CD4-positive, CD25-positive, alpha-beta regulatory T cell (primary cell): ENCODE results near the gene NCCRP1. TPM values are rescaled to one million over a fixed set of nuclear protein-coding genes. Genes with fewer than 3 reads are reported as not detected.
"Not testable (repeated sequence)": the region's sequence is repeated elsewhere in the genome, so short reads cannot be mapped to it uniquely, and the experiment has no call there.

Experiments used
- ATAC-seq, 2 donors: fragments of 150-1000 bp; cut with Tn5 transposase; one replicate each; pipeline ENCODE4 v1.10.0; 2021; ENCODE audit warnings: low read depth in 2 of 2, moderate number of reproducible peaks in 2 of 2, moderate library complexity in 1 of 2
- DNase-seq, 3 donors: peaks; one replicate each; pipeline versions ENCODE4 v3.0.0 to v3.0.0-alpha.2; 2012 to 2022; ENCODE audit warnings: mixed read lengths in 1 of 3
- H3K27ac ChIP-seq: one replicate; pipeline ENCODE4 v1.7.0; 2013; ENCODE audit warnings: mild to moderate bottlenecking, low read length; ENCODE audit not compliant: insufficient read depth, poor library complexity, severe bottlenecking
- H3K27me3 ChIP-seq: one replicate; pipeline ENCODE4 v1.7.0; 2013; ENCODE audit warnings: low read length; ENCODE audit not compliant: control insufficient read depth, insufficient read depth
- H3K36me3 ChIP-seq: one replicate; pipeline ENCODE4 v1.7.0; 2013; ENCODE audit warnings: mild to moderate bottlenecking, low read length, moderate library complexity; ENCODE audit not compliant: control insufficient read depth, insufficient read depth
- H3K4me1 ChIP-seq: 2 replicates; pipeline ENCODE4 v1.7.0; 2013; ENCODE audit warnings: mild to moderate bottlenecking, low read length; ENCODE audit not compliant: insufficient read depth, control insufficient read depth, poor library complexity, severe bottlenecking
- H3K4me3 ChIP-seq: one replicate; pipeline ENCODE4 v1.7.0; 2013; ENCODE audit warnings: low read depth, mild to moderate bottlenecking, low read length, moderate library complexity
- H3K9me3 ChIP-seq, 2 experiments: 1 replicate in 1 of 2; 2 replicates in 1 of 2; pipeline ENCODE4 v1.7.0; 2013; ENCODE audit warnings: low read length in 2 of 2, mild to moderate bottlenecking in 1 of 2, moderate library complexity in 1 of 2; ENCODE audit not compliant: control insufficient read depth in 2 of 2
- H3K27ac Mint-ChIP-seq, 3 donors: one replicate each; pipeline ENCODE4 v1.8.0; 2020 to 2022; ENCODE audit warnings: mild to moderate bottlenecking in 3 of 3, mixed read lengths in 3 of 3, moderate library complexity in 2 of 3
- H3K27me3 Mint-ChIP-seq: one replicate; pipeline ENCODE4 v1.8.0; 2022; ENCODE audit warnings: mild to moderate bottlenecking, mixed read lengths
- H3K36me3 Mint-ChIP-seq: one replicate; pipeline ENCODE4 v1.8.0; 2020; ENCODE audit warnings: mixed read lengths
- H3K4me1 Mint-ChIP-seq, 4 donors: one replicate each; pipeline ENCODE4 v1.8.0; 2020 to 2022; ENCODE audit warnings: mixed read lengths in 4 of 4, mild to moderate bottlenecking in 1 of 4
- H3K4me3 Mint-ChIP-seq, 4 donors: one replicate each; pipeline ENCODE4 v1.8.0; 2020 to 2022; ENCODE audit warnings: mild to moderate bottlenecking in 4 of 4, mixed read lengths in 4 of 4, moderate library complexity in 3 of 4
- H3K9me3 Mint-ChIP-seq, 7 donors: one replicate each; pipeline ENCODE4 v1.8.0; 2020 to 2022; ENCODE audit warnings: mixed read lengths in 7 of 7, mild to moderate bottlenecking in 3 of 7, moderate library complexity in 2 of 7
- polyA plus RNA-seq, 4 donors: library from polyadenylated mRNA; unstranded; fragments of 300-500 nt; fragmentation: Illumina TruSeq; gene quantifications; one replicate each; pipeline ENCODE4 v1.2.3, GENCODE V29; 2021
- total RNA-seq: library from RNA; stranded (reverse); gene quantifications from one replicate; pipeline ENCODE4 v1.2.3, GENCODE V29; 2022

NCCRP1 gene
- total and polyA plus RNA-seq, 5 donors from 2014 or later, result not detected

DNA sequence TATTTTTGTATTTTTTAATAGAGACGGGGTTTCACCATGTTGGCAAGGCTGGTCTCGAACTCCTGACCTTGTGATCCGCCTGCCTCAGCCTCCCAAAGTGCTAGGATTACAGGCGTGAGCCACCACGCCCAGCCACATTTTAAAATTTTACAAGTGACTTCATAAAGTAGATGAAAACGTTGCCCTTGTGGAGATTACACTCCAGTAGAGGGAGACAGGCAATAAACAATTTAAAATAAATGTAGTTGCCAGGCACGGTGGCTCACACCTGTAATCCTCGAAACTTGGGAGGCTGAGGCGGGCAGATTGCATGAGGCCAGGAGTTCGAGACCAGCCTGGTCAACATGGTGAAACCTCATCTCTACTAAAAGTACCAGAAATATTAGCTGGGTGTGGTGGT is 22.3 kb downstream of the NCCRP1 start:
- not testable (repeated sequence) for H3K4me1 Mint-ChIP-seq, H3K27ac ChIP-seq, ATAC-seq, H3K4me3 ChIP-seq, H3K4me1 ChIP-seq, H3K27ac Mint-ChIP-seq, H3K4me3 Mint-ChIP-seq, H3K36me3 ChIP-seq, H3K9me3 ChIP-seq, H3K9me3 Mint-ChIP-seq, H3K36me3 Mint-ChIP-seq, H3K27me3 ChIP-seq, DNase-seq
- peaks cover 19% of the 10 kb centered on the region for H3K27me3 Mint-ChIP-seq

- Histone ChIP-seq H3K27me3 (peaks cover 4% of the 10 kb centered on the region), H3K4me3 (no peak overlapping the region), H3K4me1 (no peaks in the 10 kb centered on the region), H3K9me3 (no peaks in the 10 kb centered on the region), H3K27ac (no peak overlapping the region), H3K36me3 (no peaks in the 10 kb centered on the region)
- H3K36me3 Mint-ChIP-seq, result no peaks in the 10 kb centered on the region
- H3K4me3 Mint-ChIP-seq, result no peak overlapping the region
- ATAC-seq (no peak), DNase-seq (no peak)
- no peaks in the 10 kb centered on the region for H3K4me1 Mint-ChIP-seq
- no peak overlapping the region for H3K27ac Mint-ChIP-seq
- peaks cover 0 to 2% (median 0%) of the 10 kb centered on the region in 7 donors for H3K9me3 Mint-ChIP-seq
- peaks cover 19% of the 10 kb centered on the region for H3K27me3 Mint-ChIP-seq
Measured at GRCh38 chr19:39223703-39224279, 27.0 kb downstream of the NCCRP1 start.

DNA sequence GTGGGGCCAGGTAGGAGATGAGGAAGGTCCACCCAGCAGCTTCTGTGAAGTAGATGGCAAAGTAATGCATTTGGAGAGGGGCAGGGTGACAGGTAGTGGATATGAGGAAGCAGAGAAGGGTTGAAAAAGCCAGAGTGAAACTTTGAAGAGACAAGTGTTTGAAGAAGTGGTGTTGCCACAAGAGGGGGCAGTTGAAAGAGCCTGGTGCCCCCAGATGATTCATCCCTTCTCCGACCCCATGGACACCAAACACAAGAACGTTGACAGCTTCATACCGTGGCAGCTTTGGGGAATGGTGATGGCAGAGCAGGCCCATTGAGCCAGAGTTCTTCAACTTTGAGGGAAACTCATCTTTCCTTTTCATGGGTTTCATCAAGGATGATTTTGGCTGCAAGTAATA is 28.1 kb downstream of the NCCRP1 start:
- H3K27me3 Mint-ChIP-seq, result peaks cover 19% of the 10 kb centered on the region
- H3K27ac ChIP-seq, result no peak overlapping the region
- peaks cover 0 to 2% (median 0%) of the 10 kb centered on the region in 7 donors for H3K9me3 Mint-ChIP-seq
- H3K4me3 Mint-ChIP-seq, result no peak overlapping the region
- no peak for ATAC-seq
- no peak overlapping the region for H3K27ac Mint-ChIP-seq
- H3K9me3 ChIP-seq, result no peaks in the 10 kb centered on the region
- no peak overlapping the region for H3K4me3 ChIP-seq
- H3K36me3 Mint-ChIP-seq, result no peaks in the 10 kb centered on the region
- H3K4me1 Mint-ChIP-seq, result no peaks in the 10 kb centered on the region
- H3K36me3 ChIP-seq, result no peaks in the 10 kb centered on the region
- peaks cover 4% of the 10 kb centered on the region for H3K27me3 ChIP-seq
- no peaks in the 10 kb centered on the region for H3K4me1 ChIP-seq
- no peak for DNase-seq

GRCh38 chr19:39230096-39230764 is 33.5 kb downstream of the NCCRP1 start:
- H3K9me3 Mint-ChIP-seq, result no peaks in the 10 kb centered on the region

GRCh38 chr19:39232708-39233107 is 35.9 kb downstream of the NCCRP1 start:
- Mint-ChIP-seq H3K27ac (no peak overlapping the region), H3K27me3 (peaks cover 9% of the 10 kb centered on the region), H3K36me3 (no peaks in the 10 kb centered on the region), H3K9me3 (peaks cover 0 to 1% (median 0%) of the 10 kb centered on the region in 7 donors), H3K4me1 (peaks cover 0 to 20% (median 8%) of the 10 kb centered on the region in 4 donors), H3K4me3 (no peak overlapping the region)
- Histone ChIP-seq H3K27me3 (no peaks in the 10 kb centered on the region), H3K4me1 (peaks cover 3% of the 10 kb centered on the region), H3K36me3 (no peaks in the 10 kb centered on the region), H3K9me3 (no peaks in the 10 kb centered on the region), H3K27ac (no peak overlapping the region), H3K4me3 (no peak overlapping the region)
- ATAC-seq, result no peak
- DNase-seq, result no peak

More at GRCh38 chr19:39230096-39230764, 33.5 kb downstream of the NCCRP1 start:
- no peak overlapping the region for H3K27ac Mint-ChIP-seq
- no peaks in the 10 kb centered on the region for H3K36me3 ChIP-seq
- H3K27me3 Mint-ChIP-seq, result peaks cover 22% of the 10 kb centered on the region
- DNase-seq, result no peak
- H3K4me1 ChIP-seq, result no peaks in the 10 kb centered on the region
- ATAC-seq, result no peak
- no peaks in the 10 kb centered on the region for H3K36me3 Mint-ChIP-seq
- no peak overlapping the region for H3K27ac ChIP-seq
- no peak overlapping the region for H3K4me3 ChIP-seq
- H3K27me3 ChIP-seq, result no peaks in the 10 kb centered on the region
- H3K4me3 Mint-ChIP-seq, result no peak overlapping the region
- peaks cover 0 to 2% (median under 1%) of the 10 kb centered on the region in 4 donors for H3K4me1 Mint-ChIP-seq
- no peaks in the 10 kb centered on the region for H3K9me3 ChIP-seq

- peak; percentile 34 to 64 for ATAC-seq
- Histone ChIP-seq H3K27ac (no peak overlapping the region), H3K27me3 (no peaks in the 10 kb centered on the region), H3K4me3 (no peak overlapping the region), H3K36me3 (no peaks in the 10 kb centered on the region), H3K4me1 (peaks cover 10% of the 10 kb centered on the region), H3K9me3 (no peaks in the 10 kb centered on the region)
- no peaks in the 10 kb centered on the region for H3K36me3 Mint-ChIP-seq
- H3K27me3 Mint-ChIP-seq, result peaks cover 5% of the 10 kb centered on the region
- peak overlapping the region in 1 of 4 donors; percentile 13 for H3K4me3 Mint-ChIP-seq
- H3K9me3 Mint-ChIP-seq, result peaks cover 0 to 1% (median 0%) of the 10 kb centered on the region in 7 donors
- peaks cover 0 to 32% (median 14%) of the 10 kb centered on the region in 4 donors for H3K4me1 Mint-ChIP-seq
- H3K27ac Mint-ChIP-seq, result peak overlapping the region in 2 of 3 donors; percentile 93 to 94
- no peak for DNase-seq
Measured at GRCh38 chr19:39236527-39236926, 39.8 kb downstream of the NCCRP1 start.

- peak in 1 of 3 donors; percentile 53 for DNase-seq
- H3K27ac ChIP-seq, result peak overlapping the region; percentile 14
- Mint-ChIP-seq H3K27me3 (peaks cover 5% of the 10 kb centered on the region), H3K9me3 (peaks cover 0 to 1% (median 0%) of the 10 kb centered on the region in 7 donors), H3K4me1 (peaks cover 0 to 32% (median 14%) of the 10 kb centered on the region in 4 donors), H3K36me3 (no peaks in the 10 kb centered on the region), H3K27ac (peak overlapping the region; percentile 84 to 95 (median 90)), H3K4me3 (peak overlapping the region in 3 of 4 donors; percentile 77 to 83 (median 79))
- H3K27me3 ChIP-seq, result no peaks in the 10 kb centered on the region
- H3K4me1 ChIP-seq, result peaks cover 10% of the 10 kb centered on the region
- H3K4me3 ChIP-seq, result no peak overlapping the region
- no peaks in the 10 kb centered on the region for H3K36me3 ChIP-seq
- ATAC-seq, result peak; percentile 57 to 61
- H3K9me3 ChIP-seq, result no peaks in the 10 kb centered on the region
Measured at GRCh38 chr19:39237200-39238184, 40.7 kb downstream of the NCCRP1 start.
